ENCODE measurements around the gene MAML2. TPM values are rescaled to one million over a fixed set of nuclear protein-coding genes. Genes with fewer than 3 reads are reported as not detected.
A peak's percentile ranks its signal among the peaks of the same experiment; 100 is the strongest.

Gene MAML2
- total and polyA plus RNA-seq, 9 of the 15 experiments (the other 6 are each of a cell fraction or from before 2014, with no cell fraction given): 0.79 to 6.8 (median 4.8) TPM

DNA sequence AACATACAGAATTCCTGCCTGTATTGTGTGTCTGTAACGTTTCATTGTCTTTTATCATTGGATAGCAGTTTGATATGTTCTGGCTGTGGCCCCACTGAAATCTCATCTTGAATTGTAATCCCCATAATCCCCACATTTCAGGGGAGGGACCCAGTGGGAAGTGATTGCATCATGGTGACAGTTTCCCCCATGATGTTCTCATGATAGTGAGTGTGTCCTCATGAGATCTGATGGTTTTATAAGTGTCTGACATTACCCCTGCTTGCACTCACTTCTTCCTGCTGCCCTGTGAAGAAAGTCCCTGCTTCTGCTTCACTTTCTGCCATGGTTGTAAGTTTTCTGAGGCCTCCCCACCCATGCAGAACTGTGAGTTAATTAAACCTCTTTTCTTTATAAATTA is 399.4 kb downstream of the MAML2 start:
- no peak overlapping the region for H3K4me3 ChIP-seq
- no peak overlapping the region for H3K9ac ChIP-seq (ENCODE audit: insufficient read depth in 1 of 2, low read depth in 2 of 2, low read length in 2 of 2)
- H3K27me3 ChIP-seq (ENCODE audit: control insufficient read depth in 2 of 2, insufficient read depth in 2 of 2, low read length in 2 of 2): no peaks in the 10 kb centered on the region
- no peaks in the 10 kb centered on the region for H3K36me3 ChIP-seq (ENCODE audit: control insufficient read depth, insufficient read depth, low read length)
- POLR2A ChIA-PET: no interaction called here
- intact Hi-C loops (cut with micrococcal nuclease): no loop called here
- no peak overlapping the region for H2AFZ ChIP-seq (ENCODE audit: low read depth, low read length)
- in situ Hi-C loops (cut with MboI): no loop called here
- CTCF ChIA-PET (ENCODE audit: low intra/inter-chr PET ratio): no interaction called here
- peaks cover 9% of the 10 kb centered on the region; the same call in 1 of the 2 replicates for H3K9me3 ChIP-seq (replicated peaks; ENCODE audit: control insufficient read depth, insufficient read depth, low read depth, low read length)
- H3K79me2 ChIP-seq (ENCODE audit: control insufficient read depth, insufficient read depth, low read length): no peaks in the 10 kb centered on the region
- WGBS (ENCODE audit: insufficient coverage, low coverage, missing lambda C conversion rate): 0% methylated on average over 1 of the region's 1 CpG
- H3K4me1 ChIP-seq (replicated peaks in 1 of 2; ENCODE audit: control insufficient read depth in 2 of 2, insufficient read depth in 2 of 2, low read length in 2 of 2): no peaks in the 10 kb centered on the region
- DNase-seq (ENCODE audit: extremely low read depth in 1 of 4, low spot score in 3 of 4) (no peak), FAIRE-seq (no peak), ATAC-seq (no peak)
- no TSS peak for BruUV-seq (replicated peaks)
- H3K4me2 ChIP-seq (ENCODE audit: insufficient read depth, low read length): no peak overlapping the region
- no peaks in the 10 kb centered on the region for H4K20me1 ChIP-seq (replicated peaks; ENCODE audit: control insufficient read depth, insufficient read depth, low read length)
- H3K9me1 ChIP-seq (ENCODE audit: control insufficient read depth, insufficient read depth, low read length): no peaks in the 10 kb centered on the region
- no peak overlapping the region for H3K27ac ChIP-seq (ENCODE audit: extremely low read depth, low read depth, low read length)
- TF ChIP-seq PPARD (CRISPR knock-in tag; IDR thresholded peaks at IDR 0.05) (no peak), CEBPG (CRISPR knock-in tag; IDR thresholded peaks at IDR 0.05) (0 out of 2 replicates have a peak, but pooled peaks have one; percentile 13), CEBPG (tag; conservative IDR thresholded peaks at IDR 0.05 in 1 of 2, IDR thresholded peaks at IDR 0.05 in 1 of 2) (no peak), POLR2A (conservative IDR thresholded peaks at IDR 0.05) (no peak), ZNF311 (CRISPR knock-in tag; IDR thresholded peaks at IDR 0.05) (no peak), GABPA (tag; conservative IDR thresholded peaks at IDR 0.05; ENCODE audit: low read depth) (no peak)
- TF ChIP-seq, protein P1, sequence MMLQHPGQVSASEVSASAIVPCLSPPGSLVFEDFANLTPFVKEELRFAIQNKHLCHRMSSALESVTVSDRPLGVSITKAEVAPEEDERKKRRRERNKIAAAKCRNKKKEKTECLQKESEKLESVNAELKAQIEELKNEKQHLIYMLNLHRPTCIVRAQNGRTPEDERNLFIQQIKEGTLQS (IDR thresholded peaks at IDR 0.05): 0 out of 2 replicates have a peak, but pooled peaks have one; percentile 7
- TF ChIP-seq, protein P1 (CRISPR knock-in tag; conservative IDR thresholded peaks at IDR 0.05): no peak

Data from K562 (cell line).